GM12801 (cell line): ENCODE data around the gene ADAMTS3.

Experiments used
- CTCF ChIP-seq: IDR thresholded peaks from one replicate; pipeline ENCODE4 v1.5.1; 2011; ENCODE audit warnings: control low read depth; ENCODE audit not compliant: insufficient read length; ENCODE audit errors: extremely low read depth

The ADAMTS3 gene

GRCh38 chr4:72468904-72469502 is 100.0 kb downstream of the ADAMTS3 start:
- TF ChIP-seq CTCF: no peak

GRCh38 chr4:72467633-72468032 is 101.4 kb downstream of the ADAMTS3 start:
- no peak for TF ChIP-seq CTCF

GRCh38 chr4:72463724-72464123 is 105.3 kb downstream of the ADAMTS3 start:
- no peak for TF ChIP-seq CTCF

GRCh38 chr4:72457158-72457557 is 111.9 kb downstream of the ADAMTS3 start:
- TF ChIP-seq CTCF: no peak

GRCh38 chr4:72451349-72451748 is 117.7 kb downstream of the ADAMTS3 start:
- TF ChIP-seq CTCF: no peak

- TF ChIP-seq CTCF: no peak
Observed at GRCh38 chr4:72449705-72450104, 119.3 kb downstream of the ADAMTS3 start.

- TF ChIP-seq CTCF: no peak
Observed at GRCh38 chr4:72448231-72448630, 120.8 kb downstream of the ADAMTS3 start.
